GM12878 (cell line): ENCODE measurements around the gene NEMF. TPM values are rescaled to one million over a fixed set of nuclear protein-coding genes. Genes with fewer than 3 reads are reported as not detected.

Experiments used
- ATAC-seq: fragments of 200-7000 bp; cut with Tn5 transposase; 3 replicates; pipeline ENCODE4 v1.9.1; 2020; ENCODE audit warnings: mild to moderate bottlenecking, moderate library complexity
- BruUV-seq: library from RNA; stranded (reverse); fragments of 400-500 nt; replicated peaks from 2 replicates; lab custom pipeline; 2021; lab: Mats Ljungman, UMichigan
- CTCF ChIA-PET: fragments of 300-600 bp; sonication (Branson Sonifier 250); formaldehyde crosslinking; extraction: SDS; loops from one replicate; lab custom pipeline; 2021; ENCODE audit warnings: inconsistent platforms; lab: Yijun Ruan, JAX
- POLR2A ChIA-PET: fragments of 350-600 bp; formaldehyde crosslinking; extraction: SDS; loops from one replicate; lab custom pipeline; 2021; ENCODE audit warnings: inconsistent platforms; lab: Charles Lee
- RAD21 ChIA-PET: fragments of 300-600 bp; sonication (Branson Sonifier 250); formaldehyde crosslinking; loops from one replicate; lab custom pipeline; 2023; ENCODE audit warnings: antibody characterized with exemption; ENCODE audit not compliant: unreplicated experiment; lab: Charles Lee
- SMC1A ChIA-PET: fragments of 300-600 bp; sonication (Branson Sonifier 250); formaldehyde crosslinking; loops from one replicate; lab custom pipeline; 2023; ENCODE audit not compliant: unreplicated experiment, uncharacterized antibody; lab: Charles Lee
- DNase-seq: peaks from one replicate; pipeline ENCODE4 v3.0.0-alpha.2; 2011; ENCODE audit warnings: low read depth, low spot score
- FAIRE-seq: peaks from 3 replicates; lab custom pipeline; 2011; peaks lifted over from hg19 to GRCh38; lab: Jason Lieb, UNC
- H2AFZ ChIP-seq: 2 replicates; pipeline ENCODE4 v1.6.0; 2011; ENCODE audit warnings: low read depth, low read length, control low read depth; ENCODE audit not compliant: control insufficient read depth
- H3K27ac ChIP-seq: 2 replicates; pipeline ENCODE4 v1.5.1; 2011; ENCODE audit warnings: control low read depth; ENCODE audit not compliant: control insufficient read depth, insufficient read depth
- H3K27me3 ChIP-seq, 2 experiments: replicated peaks in 1 of 2; 2 replicates each; pipeline versions ENCODE4 v1.6.0 to v1.6.1; 2011; ENCODE audit warnings: low read length in 1 of 2; ENCODE audit not compliant: control insufficient read depth in 2 of 2, insufficient read depth in 2 of 2
- H3K36me3 ChIP-seq, 2 experiments: 2 replicates each; pipeline ENCODE4 v1.5.1; 2011; ENCODE audit warnings: low read length in 1 of 2; ENCODE audit not compliant: control insufficient read depth in 2 of 2, insufficient read depth in 2 of 2
- H3K4me1 ChIP-seq: 2 replicates; pipeline ENCODE4 v1.6.1; 2011; ENCODE audit warnings: mild to moderate bottlenecking, low read length, moderate library complexity, mixed read lengths; ENCODE audit not compliant: control insufficient read depth, insufficient read depth
- H3K4me2 ChIP-seq: 2 replicates; pipeline ENCODE4 v1.6.0; 2011; ENCODE audit warnings: control low read depth; ENCODE audit not compliant: control insufficient read depth, insufficient read depth
- H3K4me3 ChIP-seq: fragments of 200-600 bp; sonication (generic); 2 replicates; pipeline ENCODE4 v1.5.1; 2016
- H3K79me2 ChIP-seq: 2 replicates; pipeline ENCODE4 v1.6.0; 2011; ENCODE audit warnings: low read length; ENCODE audit not compliant: control insufficient read depth, insufficient read depth
- H3K9ac ChIP-seq: 2 replicates; pipeline ENCODE4 v1.8.0; 2011; ENCODE audit warnings: low read length, control low read depth, mixed read lengths; ENCODE audit not compliant: control insufficient read depth, insufficient read depth
- H3K9me3 ChIP-seq: replicated peaks from 3 replicates; pipeline ENCODE4 v1.5.1; 2011; ENCODE audit warnings: mild to moderate bottlenecking, low read length; ENCODE audit not compliant: control insufficient read depth, insufficient read depth
- H4K20me1 ChIP-seq: 2 replicates; pipeline ENCODE4 v1.6.0; 2011; ENCODE audit not compliant: control insufficient read depth, insufficient read depth
- ASH2L ChIP-seq: fragments of 300-600, 200-600 bp; sonication (generic); IDR thresholded peaks from 2 replicates; pipeline ENCODE4 v1.6.1; 2017; ENCODE audit warnings: low read depth, mild to moderate bottlenecking, borderline replicate concordance
- BCL11A ChIP-seq: IDR thresholded peaks from 2 replicates; pipeline ENCODE4 v1.6.1; 2011; ENCODE audit warnings: low read depth, low read length
- BCLAF1 ChIP-seq: fragments of 450-650 bp; IDR thresholded peaks from 2 replicates; pipeline ENCODE4 v1.6.1; 2017; ENCODE audit warnings: antibody characterized with exemption, mild to moderate bottlenecking, moderate library complexity
- CEBPZ ChIP-seq: fragments of 150-350 bp; IDR thresholded peaks from 2 replicates; pipeline ENCODE4 v1.6.1; 2016; ENCODE audit warnings: low read depth, low read length
- CHD2 ChIP-seq: IDR thresholded peaks from 2 replicates; pipeline ENCODE4 v1.6.1; 2011; ENCODE audit warnings: low read depth, low read length, improper control_type of control experiment, borderline replicate concordance
- E2F8 ChIP-seq: fragments of 450-650 bp; IDR thresholded peaks from 2 replicates; pipeline ENCODE4 v1.6.1; 2018; ENCODE audit warnings: mild to moderate bottlenecking, low read depth, moderate library complexity; ENCODE audit not compliant: partially characterized antibody
- IRF5 ChIP-seq: fragments of 450-650 bp; IDR thresholded peaks from 2 replicates; pipeline ENCODE4 v1.6.1; 2017; ENCODE audit warnings: borderline replicate concordance
- PBX3 ChIP-seq: IDR thresholded peaks from 2 replicates; pipeline ENCODE4 v1.6.1; 2011; ENCODE audit warnings: mild to moderate bottlenecking, low read depth, low read length, moderate library complexity; ENCODE audit not compliant: insufficient replicate concordance
- RBBP5 ChIP-seq: fragments of 200-600 bp; sonication (generic); conservative IDR thresholded peaks from 2 replicates; pipeline ENCODE4 v1.6.1; 2016
- WGBS: methylation state at CpG from one replicate; pipeline ENCODE4 v1.1.6; 2016; ENCODE audit warnings: low lambda C conversion rate; ENCODE audit not compliant: insufficient replicate concordance, insufficient coverage; ENCODE audit errors: missing lambda C conversion rate; 5-methylcytosine and 5-hydroxymethylcytosine counted together
- in situ Hi-C: fragments of 300-500 bp; cut with MboI; formaldehyde crosslinking; loops from 9 replicates; pipeline ENCODE4 v1.14.3; 2018; ENCODE audit warnings: mixed read lengths
- intact Hi-C: fragments of 100-400 bp; cut with micrococcal nuclease; formaldehyde crosslinking; loops from one replicate; pipeline ENCODE4 v1.14.2; 2022; ENCODE audit not compliant: unreplicated experiment
- polyA plus RNA-seq, 11 experiments: library from polyadenylated mRNA; depleted of rRNA in 4 of 11; unstranded in 6 of 11; stranded (reverse) in 5 of 11; fragments of >200 nt; fragmentation: Nextera tagmentation in 4 of 11; fragmentation: Illumina TruSeq in 1 of 11; extraction: Ambion mirVana in 4 of 11; extraction: Trizol in 1 of 11; gene quantifications; 1 replicate in 1 of 11; 2 replicates in 10 of 11; pipeline versions ENCODE4 v1.2.1 to v1.2.3, GENCODE V29; 2011 to 2016; ENCODE audit warnings: inconsistent platforms in 2 of 11, missing spikeins in 2 of 11, low read depth in 1 of 11
- total RNA-seq, 4 experiments: library from RNA; depleted of rRNA in 3 of 4; stranded (reverse); fragments of >200 nt in 3 of 4; fragmentation: Illumina TruSeq in 1 of 4; extraction: Trizol in 1 of 4; gene quantifications; 2 replicates each; pipeline versions ENCODE4 v1.2.1 to v1.2.3, GENCODE V29; 2013 to 2021

The NEMF gene
- total and polyA plus RNA-seq, 10 of the 15 experiments (the other 5 are each of a cell fraction or from before 2014, with no cell fraction given): 31.5 to 80.1 (median 61.1) TPM

GRCh38 chr14:49888293-49888692 lies 35.7 kb upstream of the NEMF start:
- H3K27me3 ChIP-seq: no peaks in the 10 kb centered on the region
- no peak overlapping the region for H3K27ac ChIP-seq
- FAIRE-seq (no peak), ATAC-seq (no peak), DNase-seq (no peak)
- SMC1A ChIA-PET: interaction anchor here (0.7 kb wide), 1 partner anchor 112 kb away, joined by 3 read pairs; no protein-coding TSS in a partner anchor
- no peak overlapping the region for H3K4me3 ChIP-seq
- CTCF ChIA-PET: interaction anchor here (2.6 kb wide), 1 partner anchor 9 kb away, joined by 12 read pairs; no protein-coding TSS in a partner anchor
- POLR2A ChIA-PET: interaction anchor here (0.6 to 1.0 kb wide), 3 partner anchors 15 to 20 kb away, joined by 3 to 8 read pairs (median 3); no protein-coding TSS in a partner anchor
- H4K20me1 ChIP-seq: no peaks in the 10 kb centered on the region
- H3K36me3 ChIP-seq: no peaks in the 10 kb centered on the region
- no peaks in the 10 kb centered on the region for H3K9me3 ChIP-seq
- in situ Hi-C loops: no loop called here
- RAD21 ChIA-PET: no interaction called here
- no peak for TF ChIP-seq IRF5
- no peak for TF ChIP-seq ASH2L
- TF ChIP-seq BCLAF1: no peak
- TF ChIP-seq BCL11A: no peak
- no peak for TF ChIP-seq CEBPZ
- TF ChIP-seq E2F8: no peak
- TF ChIP-seq RBBP5: no peak
- no peak for TF ChIP-seq CHD2
- TF ChIP-seq PBX3: no peak
- 90% methylated on average over 2 of the region's 2 CpGs for WGBS
- H3K79me2 ChIP-seq: peaks cover 16% of the 10 kb centered on the region
- no TSS peak for BruUV-seq
- intact Hi-C loops: no loop called here
- H3K4me1 ChIP-seq: peaks cover 5% of the 10 kb centered on the region
- no peak overlapping the region for H3K9ac ChIP-seq
- no peak overlapping the region for H3K4me2 ChIP-seq
- H2AFZ ChIP-seq: no peak overlapping the region
